Measurements from ENCODE around the gene C2orf69.
A peak's percentile ranks its signal among the peaks of the same experiment; 100 is the strongest.

The C2orf69 gene, protein sequence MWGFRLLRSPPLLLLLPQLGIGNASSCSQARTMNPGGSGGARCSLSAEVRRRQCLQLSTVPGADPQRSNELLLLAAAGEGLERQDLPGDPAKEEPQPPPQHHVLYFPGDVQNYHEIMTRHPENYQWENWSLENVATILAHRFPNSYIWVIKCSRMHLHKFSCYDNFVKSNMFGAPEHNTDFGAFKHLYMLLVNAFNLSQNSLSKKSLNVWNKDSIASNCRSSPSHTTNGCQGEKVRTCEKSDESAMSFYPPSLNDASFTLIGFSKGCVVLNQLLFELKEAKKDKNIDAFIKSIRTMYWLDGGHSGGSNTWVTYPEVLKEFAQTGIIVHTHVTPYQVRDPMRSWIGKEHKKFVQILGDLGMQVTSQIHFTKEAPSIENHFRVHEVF
- total RNA-seq, result 19.7 to 42.7 (median 24.7) reads per million in 9 experiments

DNA sequence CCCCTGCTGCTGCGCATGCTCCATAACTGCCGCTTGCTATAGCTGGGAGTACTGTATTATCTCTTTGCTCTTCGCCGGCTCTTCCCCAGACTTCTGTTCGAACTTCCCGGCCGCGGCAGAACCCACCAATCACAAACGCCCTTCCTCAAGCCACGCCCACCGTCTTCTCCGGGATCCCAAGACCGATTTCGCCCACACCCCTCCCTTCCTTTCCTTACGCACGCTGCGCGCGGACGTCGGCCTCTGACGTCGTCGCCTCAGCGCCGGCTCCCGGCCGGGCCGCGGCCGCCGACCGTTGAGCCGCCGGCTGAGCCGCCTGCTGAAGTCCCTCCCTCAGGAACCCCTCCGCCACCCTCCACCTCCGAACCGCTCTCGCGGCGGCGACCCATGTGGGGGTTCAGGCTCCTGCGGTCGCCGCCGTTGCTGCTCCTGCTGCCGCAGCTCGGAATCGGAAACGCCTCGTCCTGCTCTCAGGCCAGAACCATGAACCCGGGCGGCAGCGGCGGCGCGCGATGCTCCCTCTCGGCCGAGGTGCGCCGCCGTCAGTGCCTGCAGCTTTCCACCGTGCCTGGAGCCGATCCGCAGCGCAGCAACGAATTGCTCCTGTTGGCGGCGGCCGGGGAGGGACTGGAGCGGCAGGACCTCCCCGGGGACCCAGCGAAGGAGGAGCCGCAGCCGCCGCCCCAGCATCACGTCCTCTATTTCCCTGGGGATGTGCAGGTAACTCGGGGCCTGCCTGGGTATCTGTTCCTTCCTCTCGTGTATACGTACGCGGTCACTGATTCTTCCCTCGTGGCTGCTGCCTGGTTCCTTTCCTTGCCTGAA is at the start of gene C2orf69:
TSS of gene C2orf69 (plus strand) at position 242 of the 825 bp plus-strand sequence. CDS start at position 388, 146 bp downstream.
- peaks cover 14 to 18% of the 10 kb centered on the region in 2 donors for H3K27me3 Mint-ChIP-seq
- H3K4me3 Mint-ChIP-seq, result peak within 1 kb of the TSS; percentile 91 to 96
- no peaks in the 10 kb centered on the region for H3K9me3 Mint-ChIP-seq
- H3K27ac Mint-ChIP-seq, result peak within 1 kb of the TSS; percentile 90 to 93
- peak; percentile 81 for ATAC-seq (replicated peaks)
- peaks cover 18 to 34% of the 10 kb centered on the region in 2 donors for H3K4me1 Mint-ChIP-seq (ENCODE audit: low read depth in 2 of 2)
- peak; percentile 79 to 84 (median 80) for DNase-seq
- H3K36me3 Mint-ChIP-seq (ENCODE audit: insufficient read depth), result no peaks in the 10 kb centered on the region

DNA sequence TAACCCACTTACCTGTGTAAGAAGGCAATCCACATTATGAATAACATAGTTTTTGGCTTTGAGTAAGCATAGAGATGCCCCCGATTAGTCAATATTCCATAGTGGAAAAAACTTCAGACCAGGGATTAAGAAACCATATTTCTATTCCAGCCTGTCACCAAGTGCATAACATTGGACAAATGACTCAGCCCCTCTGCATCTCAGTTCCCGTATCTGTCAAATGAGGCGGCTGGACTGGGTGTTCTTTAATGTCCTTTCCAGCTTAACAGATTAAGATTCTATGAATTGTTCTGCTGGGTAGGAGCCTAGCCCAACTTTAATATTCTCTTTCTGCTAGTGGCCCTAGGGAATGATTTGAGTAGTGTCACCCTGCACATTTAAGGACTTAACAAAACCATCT is 48.3 kb upstream of the C2orf69 start:
- H3K4me1 Mint-ChIP-seq (ENCODE audit: low read depth in 2 of 2), result no peaks in the 10 kb centered on the region
- peaks cover 37 to 43% of the 10 kb centered on the region in 2 donors for H3K27me3 Mint-ChIP-seq
- no peaks in the 10 kb centered on the region for H3K9me3 Mint-ChIP-seq
- no peak overlapping the region for H3K4me3 Mint-ChIP-seq
- no peaks in the 10 kb centered on the region for H3K36me3 Mint-ChIP-seq (ENCODE audit: insufficient read depth)
- ATAC-seq (replicated peaks) (no peak), DNase-seq (no peak)
- no peak overlapping the region for H3K27ac Mint-ChIP-seq

- no peak for ATAC-seq (replicated peaks)
- no peaks in the 10 kb centered on the region for H3K9me3 Mint-ChIP-seq
- H3K4me1 Mint-ChIP-seq (ENCODE audit: low read depth in 2 of 2), result no peaks in the 10 kb centered on the region
- H3K4me3 Mint-ChIP-seq, result no peak overlapping the region
- no peak for DNase-seq
- H3K36me3 Mint-ChIP-seq (ENCODE audit: insufficient read depth), result no peaks in the 10 kb centered on the region
- H3K27me3 Mint-ChIP-seq, result peaks cover 29 to 40% of the 10 kb centered on the region in 2 donors
- H3K27ac Mint-ChIP-seq, result no peak overlapping the region
These were observed 45.2 kb upstream of the C2orf69 start for GRCh38 chr2:199865905-199866304.

- no peaks in the 10 kb centered on the region for H3K4me1 Mint-ChIP-seq (ENCODE audit: low read depth in 2 of 2)
- ATAC-seq (replicated peaks) (no peak), DNase-seq (no peak)
- no peak overlapping the region for H3K27ac Mint-ChIP-seq
- H3K36me3 Mint-ChIP-seq (ENCODE audit: insufficient read depth), result no peaks in the 10 kb centered on the region
- peaks cover 23 to 41% of the 10 kb centered on the region in 2 donors for H3K27me3 Mint-ChIP-seq
- H3K4me3 Mint-ChIP-seq, result no peak overlapping the region
- no peaks in the 10 kb centered on the region for H3K9me3 Mint-ChIP-seq
These were observed 42.5 kb upstream of the C2orf69 start for GRCh38 chr2:199868431-199869226.

DNA sequence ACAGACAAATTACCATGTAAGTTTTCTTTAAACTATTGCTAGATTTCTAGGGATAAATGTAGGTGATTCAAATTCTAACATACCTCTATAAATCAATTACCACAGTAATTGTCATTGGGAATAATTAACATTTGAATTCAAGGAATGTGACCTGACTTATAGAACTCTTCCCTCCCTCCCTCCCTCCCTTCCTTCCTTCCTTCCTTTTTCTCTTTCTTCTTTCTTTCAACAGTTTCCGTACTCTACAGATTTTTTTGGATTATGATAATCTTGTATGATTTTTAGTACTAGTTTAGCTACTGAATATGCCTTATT is 41.9 kb upstream of the C2orf69 start:
- DNase-seq (no peak), ATAC-seq (replicated peaks) (no peak)
- Mint-ChIP-seq H3K9me3 (peaks cover 0 to 3% of the 10 kb centered on the region in 2 donors), H3K27ac (no peak overlapping the region), H3K27me3 (peaks cover 28 to 47% of the 10 kb centered on the region in 2 donors), H3K36me3 (ENCODE audit: insufficient read depth) (no peaks in the 10 kb centered on the region), H3K4me3 (no peak overlapping the region), H3K4me1 (ENCODE audit: low read depth in 2 of 2) (no peaks in the 10 kb centered on the region)

- no peaks in the 10 kb centered on the region for H3K36me3 Mint-ChIP-seq (ENCODE audit: insufficient read depth)
- DNase-seq (no peak), ATAC-seq (replicated peaks) (no peak)
- H3K4me1 Mint-ChIP-seq (ENCODE audit: low read depth in 2 of 2), result no peaks in the 10 kb centered on the region
- no peak overlapping the region for H3K27ac Mint-ChIP-seq
- peaks cover 32 to 52% of the 10 kb centered on the region in 2 donors for H3K27me3 Mint-ChIP-seq
- H3K4me3 Mint-ChIP-seq, result no peak overlapping the region
- H3K9me3 Mint-ChIP-seq, result peaks cover 0 to 4% of the 10 kb centered on the region in 2 donors
These were observed 41.4 kb upstream of the C2orf69 start for GRCh38 chr2:199869653-199870052.

GRCh38 chr2:199870581-199870980 is 40.5 kb upstream of the C2orf69 start:
- Mint-ChIP-seq H3K27ac (no peak overlapping the region), H3K4me1 (ENCODE audit: low read depth in 2 of 2) (no peaks in the 10 kb centered on the region), H3K27me3 (peaks cover 38 to 59% of the 10 kb centered on the region in 2 donors), H3K36me3 (ENCODE audit: insufficient read depth) (no peaks in the 10 kb centered on the region), H3K9me3 (peaks cover 0 to 8% of the 10 kb centered on the region in 2 donors), H3K4me3 (no peak overlapping the region)
- DNase-seq (no peak), ATAC-seq (replicated peaks) (no peak)

DNA sequence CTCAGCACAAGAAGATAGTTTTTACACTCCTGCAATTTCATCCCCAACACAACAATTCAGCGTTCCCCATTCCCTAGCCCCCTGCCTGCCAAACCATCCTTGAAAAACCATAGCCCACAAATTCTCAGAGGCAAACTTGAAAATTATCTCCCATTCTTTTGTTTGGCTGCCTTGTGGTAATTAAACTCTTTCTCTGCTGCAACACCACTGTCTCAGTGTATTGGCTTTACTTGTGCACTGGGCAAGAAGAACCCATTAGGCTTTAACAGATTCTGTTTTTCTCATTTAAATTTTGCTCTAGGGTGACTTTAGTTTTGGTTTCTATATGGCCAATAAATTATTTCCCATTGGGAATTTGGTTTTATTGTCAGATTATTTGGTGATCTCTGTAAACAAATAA is 36.9 kb upstream of the C2orf69 start:
- Mint-ChIP-seq H3K27ac (no peak overlapping the region), H3K36me3 (ENCODE audit: insufficient read depth) (no peaks in the 10 kb centered on the region), H3K4me1 (ENCODE audit: low read depth in 2 of 2) (no peaks in the 10 kb centered on the region), H3K27me3 (peaks cover 35 to 37% of the 10 kb centered on the region in 2 donors), H3K4me3 (no peak overlapping the region), H3K9me3 (peaks cover 0 to 8% of the 10 kb centered on the region in 2 donors)
- no peak for DNase-seq
- no peak for ATAC-seq (replicated peaks)

DNA sequence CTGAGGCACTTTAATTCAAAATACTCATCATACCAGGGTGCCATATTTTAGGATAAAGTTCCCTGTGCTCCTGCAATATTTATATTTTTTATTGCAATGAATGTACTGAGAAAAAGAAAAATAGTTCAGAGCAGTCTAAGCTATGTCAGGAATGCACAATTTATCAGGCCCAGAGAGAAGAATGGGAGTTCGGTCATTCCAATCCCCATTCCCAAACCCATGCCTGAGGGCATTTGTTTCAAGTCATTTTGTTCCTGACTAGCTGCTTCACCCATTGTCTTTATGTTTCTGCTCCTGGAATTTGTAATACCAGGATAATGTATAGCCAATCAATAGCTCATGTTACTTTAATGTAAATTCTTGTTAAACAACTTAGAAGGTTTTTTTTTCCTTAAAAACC is 35.7 kb upstream of the C2orf69 start:
- H3K27me3 Mint-ChIP-seq, result peaks cover 29 to 38% of the 10 kb centered on the region in 2 donors
- H3K9me3 Mint-ChIP-seq, result peaks cover 0 to 8% of the 10 kb centered on the region in 2 donors
- no peak overlapping the region for H3K27ac Mint-ChIP-seq
- ATAC-seq (replicated peaks), result no peak
- no peak for DNase-seq
- H3K4me1 Mint-ChIP-seq (ENCODE audit: low read depth in 2 of 2), result no peaks in the 10 kb centered on the region
- H3K36me3 Mint-ChIP-seq (ENCODE audit: insufficient read depth), result no peaks in the 10 kb centered on the region
- no peak overlapping the region for H3K4me3 Mint-ChIP-seq

GRCh38 chr2:199882667-199883066 is 28.4 kb upstream of the C2orf69 start:
- DNase-seq (no peak), ATAC-seq (replicated peaks) (no peak)
- Mint-ChIP-seq H3K27me3 (peaks cover 26 to 37% of the 10 kb centered on the region in 2 donors), H3K4me1 (ENCODE audit: low read depth in 2 of 2) (no peaks in the 10 kb centered on the region), H3K4me3 (no peak overlapping the region), H3K36me3 (ENCODE audit: insufficient read depth) (no peaks in the 10 kb centered on the region), H3K9me3 (peaks cover 0 to 2% of the 10 kb centered on the region in 2 donors), H3K27ac (no peak overlapping the region)

DNA sequence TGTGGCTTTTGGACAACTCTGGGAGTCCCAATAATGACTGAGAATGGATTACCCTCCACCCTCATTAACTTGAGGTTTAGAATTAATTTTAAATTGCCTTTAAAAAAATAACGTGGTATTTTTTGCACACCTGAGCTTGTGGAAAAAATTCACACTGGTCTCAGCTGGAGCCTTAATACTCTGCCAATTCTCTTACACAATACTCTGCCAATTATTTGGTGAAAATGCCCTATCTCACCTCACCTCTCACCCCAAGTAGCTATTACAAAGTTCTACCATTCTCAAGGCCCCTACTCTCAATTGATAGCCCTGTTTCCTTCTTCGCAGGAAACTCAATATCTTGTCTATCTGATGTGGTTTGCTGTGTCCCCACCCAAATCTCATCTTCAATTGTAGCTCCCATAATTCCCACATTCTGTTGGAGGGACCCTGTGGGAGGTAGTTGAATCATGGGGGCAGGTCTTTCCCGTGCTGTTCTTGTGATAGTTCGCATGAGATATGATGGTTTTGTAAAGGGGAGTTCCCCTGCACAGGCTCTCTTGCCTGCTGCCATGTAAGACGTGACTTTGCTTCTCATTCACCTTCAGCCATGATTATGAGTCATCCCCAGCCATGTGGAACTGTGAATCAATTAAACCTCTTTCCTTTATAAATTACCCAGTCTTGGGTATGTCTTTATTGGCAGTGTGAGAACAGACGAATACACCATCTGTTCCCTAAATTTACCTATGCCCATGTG is 27.4 kb upstream of the C2orf69 start:
- Mint-ChIP-seq H3K4me3 (no peak overlapping the region), H3K27me3 (peaks cover 26 to 36% of the 10 kb centered on the region in 2 donors), H3K27ac (no peak overlapping the region), H3K36me3 (ENCODE audit: insufficient read depth) (no peaks in the 10 kb centered on the region), H3K9me3 (peaks cover 0 to 2% of the 10 kb centered on the region in 2 donors), H3K4me1 (ENCODE audit: low read depth in 2 of 2) (no peaks in the 10 kb centered on the region)
- ATAC-seq (replicated peaks) (no peak), DNase-seq (no peak)

DNA sequence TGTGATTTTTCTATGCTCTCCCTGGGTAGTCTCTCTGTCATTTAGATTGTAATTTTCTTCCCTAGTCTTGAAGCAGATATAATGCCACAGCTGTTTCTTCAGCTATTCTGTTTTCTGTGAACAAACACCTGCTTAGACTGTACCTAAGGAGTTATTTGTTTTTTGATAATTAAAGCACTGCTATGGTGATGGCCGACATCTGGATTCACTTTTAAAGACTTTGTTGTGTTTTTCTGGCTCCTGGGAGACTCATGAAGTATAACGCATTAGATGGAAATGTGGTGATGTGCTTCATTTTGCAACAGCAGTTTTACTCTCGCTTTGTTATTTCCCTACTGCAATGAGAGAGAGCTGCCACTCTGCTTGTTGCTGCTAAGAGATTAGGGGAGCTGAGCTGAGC is 15.7 kb upstream of the C2orf69 start:
- Mint-ChIP-seq H3K4me1 (ENCODE audit: low read depth in 2 of 2) (no peaks in the 10 kb centered on the region), H3K27me3 (peaks cover 5 to 7% of the 10 kb centered on the region in 2 donors), H3K9me3 (no peaks in the 10 kb centered on the region), H3K36me3 (ENCODE audit: insufficient read depth) (no peaks in the 10 kb centered on the region), H3K27ac (no peak overlapping the region), H3K4me3 (no peak overlapping the region)
- ATAC-seq (replicated peaks) (no peak), DNase-seq (no peak)

DNA sequence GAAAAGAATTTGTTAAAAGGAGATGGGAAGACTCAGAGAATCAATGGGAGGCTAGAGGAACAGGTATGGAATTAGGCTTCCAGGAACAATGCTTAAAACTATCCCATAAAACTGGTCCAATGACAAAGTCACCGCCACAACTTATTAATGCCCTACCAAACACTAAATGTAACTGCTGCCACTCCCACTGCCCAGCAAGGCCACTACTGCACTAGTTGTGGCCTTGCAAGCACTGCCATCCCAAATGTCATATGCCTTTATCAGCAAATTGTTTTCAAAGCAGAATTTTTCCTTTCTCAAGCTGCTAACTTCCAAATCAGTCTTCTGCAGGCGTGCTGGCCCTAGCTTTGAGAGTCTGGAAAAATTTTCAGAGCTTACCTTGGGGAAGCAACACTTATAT is 14.5 kb upstream of the C2orf69 start:
- no peak overlapping the region for H3K27ac Mint-ChIP-seq
- no peak for ATAC-seq (replicated peaks)
- H3K4me1 Mint-ChIP-seq (ENCODE audit: low read depth in 2 of 2), result no peaks in the 10 kb centered on the region
- H3K4me3 Mint-ChIP-seq, result no peak overlapping the region
- no peaks in the 10 kb centered on the region for H3K36me3 Mint-ChIP-seq (ENCODE audit: insufficient read depth)
- DNase-seq, result no peak
- no peaks in the 10 kb centered on the region for H3K9me3 Mint-ChIP-seq
- peaks cover 8 to 17% of the 10 kb centered on the region in 2 donors for H3K27me3 Mint-ChIP-seq

Measured in effector memory CD8-positive, alpha-beta T cell (primary cell).